Right renal pelvis (tissue), 4 donors: Measurements from ENCODE around the gene PTCH1. TPM values are rescaled to one million over a fixed set of nuclear protein-coding genes. Genes with fewer than 3 reads are reported as not detected.

Experiments used
- DNase-seq, 4 donors: peaks; one replicate each; pipeline ENCODE4 v3.0.0-alpha.2; 2013; ENCODE audit warnings: low read depth in 4 of 4, low spot score in 3 of 4, missing footprints in 1 of 4
- polyA plus RNA-seq, 4 donors: library from polyadenylated mRNA; unstranded; fragments of 120-200 nt; gene quantifications; one replicate each; pipeline ENCODE4 v1.2.1, GENCODE V29; 2013; ENCODE audit not compliant: insufficient read length in 4 of 4

Gene PTCH1
- polyA plus RNA-seq, 4 donors = 24.9 to 36.8 (median 33.0) TPM

DNA sequence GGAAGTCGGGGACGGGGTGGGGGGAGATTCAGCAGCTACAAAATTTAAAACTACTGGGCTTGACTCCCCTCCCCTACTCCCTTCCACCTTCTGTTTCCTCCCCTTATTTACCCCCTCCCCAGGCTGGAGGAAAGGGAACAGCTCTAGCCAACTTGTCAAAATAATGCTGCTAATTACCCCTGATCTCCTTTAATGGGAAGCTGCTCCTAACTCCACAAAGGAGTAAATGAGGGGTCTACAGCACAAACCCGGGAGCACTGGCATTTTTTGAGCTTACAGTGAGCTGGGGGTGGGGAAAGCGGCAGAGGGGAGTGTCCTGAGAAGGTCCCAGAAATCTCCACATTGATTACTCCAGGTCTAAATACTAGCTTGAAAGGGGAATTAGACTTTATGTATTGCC lies 3.1 kb downstream of the PTCH1 start:
- no peak for DNase-seq

- no peak for DNase-seq
Measured at GRCh38 chr9:95512709-95513095, 4.1 kb downstream of the PTCH1 start.

- DNase-seq = no peak
Measured at GRCh38 chr9:95511952-95512708, 4.6 kb downstream of the PTCH1 start.

- no peak for DNase-seq
Measured at GRCh38 chr9:95511616-95511931, 5.2 kb downstream of the PTCH1 start.

GRCh38 chr9:95510709-95511615 lies 5.8 kb downstream of the PTCH1 start:
- peak; percentile 79 to 92 (median 91) for DNase-seq

DNA sequence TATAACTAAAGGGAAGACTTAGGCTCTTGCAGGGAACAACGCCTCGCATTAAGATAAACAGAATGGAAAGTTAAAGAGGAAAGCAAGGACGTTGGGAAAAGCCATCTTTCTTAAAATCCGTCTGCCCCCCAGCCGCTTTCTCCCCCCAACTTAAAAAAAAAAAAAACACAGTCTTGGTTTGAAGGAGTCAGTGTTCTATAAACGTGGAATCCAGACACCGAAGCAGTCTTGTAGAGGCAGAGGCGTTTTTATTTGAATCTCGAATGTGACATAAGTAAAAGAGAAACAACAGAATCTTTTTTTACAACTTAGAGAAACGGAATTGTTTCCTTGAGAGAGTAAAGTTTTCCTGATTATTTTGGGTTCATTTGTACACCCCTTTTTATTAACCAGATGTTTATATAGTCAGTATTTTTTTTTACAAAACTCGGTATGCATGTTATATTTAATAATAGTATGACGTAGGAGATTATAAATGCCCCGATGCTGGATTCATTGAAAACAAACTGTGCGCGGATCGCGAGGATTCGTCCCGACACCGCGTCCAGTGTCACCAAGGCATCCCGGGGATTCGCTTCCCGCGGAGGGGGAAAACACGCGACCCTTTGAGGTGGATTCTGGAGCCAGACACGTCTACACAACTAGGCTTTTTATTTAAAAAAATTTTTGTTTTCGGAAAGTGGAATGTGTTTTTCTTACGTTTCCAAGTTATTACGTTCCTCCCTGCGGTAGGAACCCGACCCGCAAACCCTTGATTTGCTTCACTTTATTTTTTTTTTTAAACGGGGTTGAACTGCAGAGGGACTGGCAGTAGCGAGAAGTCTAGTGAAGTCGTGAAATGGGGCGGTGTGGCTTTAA lies 6.7 kb downstream of the PTCH1 start:
- DNase-seq = no peak

GRCh38 chr9:95508968-95509850 lies 7.6 kb downstream of the PTCH1 start:
- peak; percentile 80 to 95 (median 92) for DNase-seq

DNA sequence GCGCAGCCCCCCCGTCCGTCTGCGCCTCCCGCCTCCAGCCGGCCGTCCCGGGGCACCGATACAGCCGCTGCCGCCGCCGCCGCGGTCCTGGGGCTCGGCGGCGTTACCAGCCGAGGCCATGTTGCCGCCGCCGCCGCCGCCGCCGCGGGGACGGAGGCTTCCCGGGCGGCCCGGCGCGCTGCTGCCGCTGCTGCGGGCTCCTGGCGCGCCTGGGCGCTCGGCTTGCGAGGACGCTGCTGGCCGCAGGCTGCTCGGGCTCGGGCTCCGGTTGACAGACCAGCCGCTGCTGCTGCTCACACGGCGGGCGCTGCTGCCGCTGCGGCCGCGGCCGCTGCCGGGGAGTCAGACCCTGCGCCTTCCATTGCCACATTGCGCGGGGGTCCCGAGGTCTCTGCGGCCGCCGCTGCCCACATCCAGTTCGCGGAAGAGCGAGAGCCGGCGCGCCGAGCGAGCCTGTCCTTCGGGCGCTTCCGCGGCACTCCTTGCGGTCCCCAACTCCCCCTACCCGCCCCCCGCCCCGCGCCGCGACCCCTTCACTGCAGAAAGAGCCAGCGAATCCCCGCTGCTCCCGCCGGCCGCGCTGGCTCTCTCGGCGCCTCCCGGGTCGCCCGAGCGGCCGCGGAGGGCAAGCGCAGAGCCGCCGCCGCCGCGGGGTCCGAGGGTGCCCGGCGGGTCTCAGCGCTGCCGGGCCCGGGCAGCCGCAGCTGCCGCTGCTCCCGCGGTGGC lies 8.4 kb downstream of the PTCH1 start:
- DNase-seq = no peak

- DNase-seq = no peak
Measured at GRCh38 chr9:95507464-95508241, 9.1 kb downstream of the PTCH1 start.

GRCh38 chr9:95506678-95507463 lies 9.9 kb downstream of the PTCH1 start:
- DNase-seq = no peak

- no peak for DNase-seq
Measured at GRCh38 chr9:95506428-95506677, 10.4 kb downstream of the PTCH1 start.

- peak in 1 of 4 donors; percentile 72 for DNase-seq
Measured at GRCh38 chr9:95505717-95506427, 10.9 kb downstream of the PTCH1 start.

- no peak for DNase-seq
Measured at GRCh38 chr9:95505072-95505716, 11.6 kb downstream of the PTCH1 start.

GRCh38 chr9:95504053-95504963 lies 12.5 kb downstream of the PTCH1 start:
- DNase-seq = no peak

- no peak for DNase-seq
Measured at GRCh38 chr9:95503369-95503768, 13.4 kb downstream of the PTCH1 start.

DNA sequence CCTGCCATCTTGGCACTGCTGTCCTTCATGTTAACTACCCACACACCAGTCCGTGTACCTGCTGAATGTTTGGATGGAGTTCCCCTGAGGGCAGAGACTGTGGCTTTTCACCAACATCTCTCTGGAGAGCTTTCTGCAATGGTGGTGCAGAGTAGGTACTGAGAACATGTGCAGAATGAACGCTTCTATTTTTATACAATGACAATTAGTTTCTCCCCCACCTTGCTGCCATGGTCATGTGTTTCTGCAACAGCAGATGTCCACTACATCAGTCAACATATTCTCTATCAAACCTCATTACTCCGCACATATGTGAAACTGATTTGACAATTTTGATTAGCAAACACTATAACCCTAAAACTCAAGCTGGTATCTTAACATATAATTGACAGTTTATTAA lies 14.5 kb downstream of the PTCH1 start:
- no peak for DNase-seq
